NCI-H2081 (cell line): ENCODE results near the gene N4BP3.
"Not testable (repeated sequence)": the region's sequence is repeated elsewhere in the genome, so short reads cannot be mapped to it uniquely, and the experiment has no call there.

Experiments
- DNase-seq, 2 experiments: peaks; one replicate each; lab custom pipeline; 2025; lab: John Stamatoyannopoulos, UW

Gene N4BP3

GRCh38 chr5:178113141-178113787 lies at the start of gene N4BP3:
Gene N4BP3 (plus strand): TSS chr5:178113532. CDS start chr5:178119584, 6,052 bp downstream.
- peak; percentile 39 to 56 for DNase-seq

GRCh38 chr5:178067755-178068154 lies 45.6 kb upstream of the N4BP3 start:
- no peak for DNase-seq

GRCh38 chr5:178068293-178068692 lies 45.0 kb upstream of the N4BP3 start:
- peak; percentile 86 to 94 for DNase-seq

GRCh38 chr5:178069909-178070308 lies 43.4 kb upstream of the N4BP3 start:
- peak; percentile 15 to 23 for DNase-seq

- DNase-seq = no peak
These were observed 42.2 kb upstream of the N4BP3 start for GRCh38 chr5:178071108-178071507.

GRCh38 chr5:178072749-178073148 lies 40.6 kb upstream of the N4BP3 start:
- no peak for DNase-seq

- DNase-seq = no peak
These were observed 38.9 kb upstream of the N4BP3 start for GRCh38 chr5:178074266-178074952.

- DNase-seq = not testable (repeated sequence)
These were observed 36.4 kb upstream of the N4BP3 start for GRCh38 chr5:178076965-178077364.

- no peak for DNase-seq
These were observed 35.6 kb upstream of the N4BP3 start for GRCh38 chr5:178077751-178078150.

GRCh38 chr5:178078197-178079010 lies 34.9 kb upstream of the N4BP3 start:
- DNase-seq = no peak

- DNase-seq = no peak
These were observed 33.3 kb upstream of the N4BP3 start for GRCh38 chr5:178080056-178080455.

GRCh38 chr5:178080618-178081410 lies 32.5 kb upstream of the N4BP3 start:
- DNase-seq = no peak

- no peak for DNase-seq
These were observed 31.6 kb upstream of the N4BP3 start for GRCh38 chr5:178081571-178082243.

GRCh38 chr5:178083922-178084321 lies 29.4 kb upstream of the N4BP3 start:
- DNase-seq = no peak

- DNase-seq = no peak
These were observed 28.0 kb upstream of the N4BP3 start for GRCh38 chr5:178085316-178085715.

- DNase-seq = no peak
These were observed 27.1 kb upstream of the N4BP3 start for GRCh38 chr5:178086266-178086665.

GRCh38 chr5:178087199-178087598 lies 26.1 kb upstream of the N4BP3 start:
- DNase-seq = not testable (repeated sequence)

- DNase-seq = no peak
These were observed 22.5 kb upstream of the N4BP3 start for GRCh38 chr5:178090856-178091255.

- no peak for DNase-seq
These were observed 20.2 kb upstream of the N4BP3 start for GRCh38 chr5:178093134-178093533.

- no peak for DNase-seq
These were observed 19.0 kb upstream of the N4BP3 start for GRCh38 chr5:178094345-178094744.

- DNase-seq = no peak
These were observed 14.6 kb upstream of the N4BP3 start for GRCh38 chr5:178098685-178099084.
